CD4-positive, alpha-beta T cell (primary cell): ENCODE measurements around the gene CACNA1G. TPM values are rescaled to one million over a fixed set of nuclear protein-coding genes. Genes with fewer than 3 reads are reported as not detected.

Source experiments
- ATAC-seq: fragments of 200-7000 bp; cut with Tn5 transposase; one replicate; pipeline ENCODE4 v1.10.0; 2022; ENCODE audit warnings: mild to moderate bottlenecking; ENCODE audit not compliant: poor library complexity
- CTCF ChIA-PET: fragments of 350-600 bp; sonication (Branson Sonifier 250); formaldehyde crosslinking; loops from one replicate; lab custom pipeline; 2021; ENCODE audit warnings: antibody characterized with exemption, inconsistent platforms; lab: Charles Lee
- POLR2A ChIA-PET: fragments of 350-600 bp; sonication (Branson Sonifier 250); formaldehyde crosslinking; loops from one replicate; lab custom pipeline; 2021; ENCODE audit warnings: antibody characterized with exemption, inconsistent platforms; lab: Charles Lee
- DNase-seq, 14 experiments: peaks; one replicate each; pipeline ENCODE4 v3.0.0-alpha.2; 2013 to 2020; ENCODE audit warnings: mixed read lengths in 2 of 14
- H3K27ac ChIP-seq, 2 donors: one replicate each; pipeline versions ENCODE4 v1.5.1 to v1.7.0; 2013; ENCODE audit warnings: low read length in 2 of 2, low read depth in 1 of 2, mild to moderate bottlenecking in 1 of 2
- H3K27me3 ChIP-seq, 2 experiments: 1 replicate in 1 of 2; 2 replicates in 1 of 2; pipeline versions ENCODE4 v1.6.1 to v1.7.0; 2013; ENCODE audit warnings: low read length in 2 of 2, control low read depth in 1 of 2, mild to moderate bottlenecking in 1 of 2, moderate library complexity in 1 of 2; ENCODE audit not compliant: insufficient read depth in 2 of 2, control insufficient read depth in 1 of 2
- H3K36me3 ChIP-seq: one replicate; pipeline ENCODE4 v1.6.1; 2013; ENCODE audit warnings: low read length, control low read depth; ENCODE audit not compliant: insufficient read depth
- H3K4me1 ChIP-seq: one replicate; pipeline ENCODE4 v1.6.1; 2013; ENCODE audit warnings: low read length, control low read depth; ENCODE audit not compliant: insufficient read depth
- H3K4me3 ChIP-seq: one replicate; pipeline ENCODE4 v1.5.1; 2013; ENCODE audit warnings: mild to moderate bottlenecking, low read length, moderate library complexity
- H3K9me3 ChIP-seq, 2 experiments: 1 replicate in 1 of 2; 2 replicates in 1 of 2; pipeline versions ENCODE4 v1.6.1 to v1.7.0; 2013; ENCODE audit warnings: low read length in 2 of 2, mild to moderate bottlenecking in 2 of 2, control low read depth in 1 of 2, moderate library complexity in 1 of 2; ENCODE audit not compliant: control insufficient read depth in 1 of 2, insufficient read depth in 1 of 2
- H3K27ac Mint-ChIP-seq: one replicate; pipeline ENCODE4 v1.8.0; 2020; ENCODE audit warnings: mixed read lengths
- H3K27me3 Mint-ChIP-seq: one replicate; pipeline ENCODE4 v1.8.0; 2021; ENCODE audit warnings: mixed read lengths
- H3K36me3 Mint-ChIP-seq: one replicate; pipeline ENCODE4 v1.8.0; 2021; ENCODE audit warnings: low read depth, mixed read lengths
- H3K4me1 Mint-ChIP-seq: one replicate; pipeline ENCODE4 v1.8.0; 2021; ENCODE audit warnings: low read depth, mixed read lengths
- H3K4me3 Mint-ChIP-seq: one replicate; pipeline ENCODE4 v1.8.0; 2020; ENCODE audit warnings: mild to moderate bottlenecking, mixed read lengths
- H3K9me3 Mint-ChIP-seq: one replicate; pipeline ENCODE4 v1.8.0; 2020; ENCODE audit warnings: mixed read lengths
- CTCF ChIP-seq: fragments of 200-600 bp; IDR thresholded peaks from one replicate; pipeline ENCODE4 v1.8.0; 2022; ENCODE audit warnings: antibody characterized with exemption, mild to moderate bottlenecking
- intact Hi-C, 2 experiments: fragments of 100-400 bp; cut with DNase I in 1 of 2; cut with micrococcal nuclease in 1 of 2; formaldehyde crosslinking; loops; one replicate each; pipeline versions ENCODE4 v1.15.1 to v1.9.0; 2023 to 2025; cut with DNase I, micrococcal nuclease
- total RNA-seq, 174 experiments: library from RNA in 2 of 174; stranded (reverse) in 2 of 174; gene quantifications; one replicate each; pipeline ENCODE4 v1.2.3 and lab custom pipeline; 2021 to 2026

The CACNA1G gene
- total RNA-seq, 2 experiments from 2014 or later: not detected

GRCh38 chr17:50532452-50533024, 28.0 kb upstream of the CACNA1G start, which contains the start of gene EPN3:
EPN3 (plus strand) TSS chr17:50532735; CDS start chr17:50536557, 3,822 bp downstream.
- Histone ChIP-seq H3K36me3 (no peaks in the 10 kb centered on the region), H3K27me3 (peaks cover 41 to 42% of the 10 kb centered on the region in 2 experiments), H3K4me1 (peaks cover 20% of the 10 kb centered on the region), H3K27ac (no peak within 1 kb of the TSS), H3K9me3 (peaks cover 0 to 8% of the 10 kb centered on the region in 2 experiments), H3K4me3 (no peak within 1 kb of the TSS)
- CTCF ChIA-PET: interaction anchor here (1.0 kb wide), 1 partner anchor 27 kb away, joined by 3 read pairs; no protein-coding TSS in a partner anchor
- intact Hi-C loops: no loop called here
- Mint-ChIP-seq H3K4me3 (no peak within 1 kb of the TSS), H3K4me1 (peaks cover 9% of the 10 kb centered on the region), H3K36me3 (no peaks in the 10 kb centered on the region), H3K9me3 (no peaks in the 10 kb centered on the region), H3K27ac (no peak within 1 kb of the TSS), H3K27me3 (peaks cover 81% of the 10 kb centered on the region)
- TF ChIP-seq CTCF: no peak
- DNase-seq (no peak), ATAC-seq (peak; percentile 24)
- POLR2A ChIA-PET: interaction anchor here (0.9 kb wide), 1 partner anchor 9 kb away, joined by 3 read pairs; no protein-coding TSS in a partner anchor

GRCh38 chr17:50533185-50533584, 27.3 kb upstream of the CACNA1G start:
- no peaks in the 10 kb centered on the region for H3K9me3 Mint-ChIP-seq
- Histone ChIP-seq H3K4me1 (peaks cover 20% of the 10 kb centered on the region), H3K36me3 (no peaks in the 10 kb centered on the region), H3K4me3 (no peak overlapping the region), H3K27ac (no peak overlapping the region), H3K27me3 (peaks cover 41 to 42% of the 10 kb centered on the region in 2 experiments), H3K9me3 (peaks cover 0 to 8% of the 10 kb centered on the region in 2 experiments)
- peaks cover 80% of the 10 kb centered on the region for H3K27me3 Mint-ChIP-seq
- no peaks in the 10 kb centered on the region for H3K36me3 Mint-ChIP-seq
- H3K4me1 Mint-ChIP-seq: peaks cover 9% of the 10 kb centered on the region
- H3K27ac Mint-ChIP-seq: no peak overlapping the region
- ChIA-PET CTCF (interaction anchor here (1.0 kb wide), 1 partner anchor 26 kb away, joined by 3 read pairs; no protein-coding TSS in a partner anchor), POLR2A (no interaction called here)
- intact Hi-C loops: no loop called here
- DNase-seq (no peak), ATAC-seq (no peak)
- TF ChIP-seq CTCF: no peak
- H3K4me3 Mint-ChIP-seq: no peak overlapping the region

- Mint-ChIP-seq H3K9me3 (no peaks in the 10 kb centered on the region), H3K36me3 (no peaks in the 10 kb centered on the region), H3K27me3 (peaks cover 74% of the 10 kb centered on the region), H3K27ac (no peak overlapping the region), H3K4me3 (no peak overlapping the region), H3K4me1 (peaks cover 9% of the 10 kb centered on the region)
- intact Hi-C loops: no loop called here
- TF ChIP-seq CTCF: no peak
- Histone ChIP-seq H3K36me3 (no peaks in the 10 kb centered on the region), H3K9me3 (peaks cover 0 to 8% of the 10 kb centered on the region in 2 experiments), H3K27me3 (peaks cover 41 to 42% of the 10 kb centered on the region in 2 experiments), H3K4me1 (peaks cover 20% of the 10 kb centered on the region), H3K4me3 (no peak overlapping the region), H3K27ac (no peak overlapping the region)
- DNase-seq: no peak
- CTCF ChIA-PET: no interaction called here
- no peak for ATAC-seq
- POLR2A ChIA-PET: interaction anchor here (0.6 kb wide), 1 partner anchor 62 kb away, joined by 3 read pairs; no protein-coding TSS in a partner anchor
Observed at GRCh38 chr17:50533720-50534148, 26.8 kb upstream of the CACNA1G start.
